ENCODE results near the gene RPL11.
"Not testable (repeated sequence)": the region's sequence is repeated elsewhere in the genome, so short reads cannot be mapped to it uniquely, and the experiment has no call there.

The RPL11 gene

GRCh38 chr1:23720256-23720995, 28.8 kb downstream of the RPL11 start:
- DNase-seq: no peak
- intact Hi-C loops (cut with DNase I): no loop called here

GRCh38 chr1:23722652-23723051, 31.0 kb downstream of the RPL11 start:
- intact Hi-C loops (cut with DNase I): no loop called here
- no peak for DNase-seq

DNA sequence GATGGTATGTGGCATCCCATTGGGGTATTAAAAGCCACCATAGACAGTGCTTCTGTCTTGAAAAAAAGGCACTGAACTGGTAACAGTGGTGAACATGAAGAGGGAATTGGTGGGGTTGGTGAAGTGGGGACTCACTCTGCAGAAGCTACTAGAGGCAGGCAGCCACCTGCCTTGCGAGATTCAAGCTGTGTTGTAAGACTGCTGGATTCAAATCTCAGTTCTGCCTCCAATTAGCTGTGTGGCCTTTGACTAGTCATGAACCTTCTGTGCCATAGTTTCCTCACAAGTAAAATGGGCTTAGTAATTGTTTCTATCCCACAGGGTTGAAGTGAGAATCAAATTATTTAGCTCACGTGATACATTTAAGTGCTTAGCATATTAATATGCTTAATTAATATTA, 35.1 kb downstream of the RPL11 start:
- intact Hi-C loops (cut with DNase I): no loop called here
- no peak for DNase-seq

- intact Hi-C loops (cut with DNase I): no loop called here
- DNase-seq: peak in 33 of 42 donors; percentile 5 to 67 (median 34)
Observed at GRCh38 chr1:23727362-23727811, 35.8 kb downstream of the RPL11 start.

DNA sequence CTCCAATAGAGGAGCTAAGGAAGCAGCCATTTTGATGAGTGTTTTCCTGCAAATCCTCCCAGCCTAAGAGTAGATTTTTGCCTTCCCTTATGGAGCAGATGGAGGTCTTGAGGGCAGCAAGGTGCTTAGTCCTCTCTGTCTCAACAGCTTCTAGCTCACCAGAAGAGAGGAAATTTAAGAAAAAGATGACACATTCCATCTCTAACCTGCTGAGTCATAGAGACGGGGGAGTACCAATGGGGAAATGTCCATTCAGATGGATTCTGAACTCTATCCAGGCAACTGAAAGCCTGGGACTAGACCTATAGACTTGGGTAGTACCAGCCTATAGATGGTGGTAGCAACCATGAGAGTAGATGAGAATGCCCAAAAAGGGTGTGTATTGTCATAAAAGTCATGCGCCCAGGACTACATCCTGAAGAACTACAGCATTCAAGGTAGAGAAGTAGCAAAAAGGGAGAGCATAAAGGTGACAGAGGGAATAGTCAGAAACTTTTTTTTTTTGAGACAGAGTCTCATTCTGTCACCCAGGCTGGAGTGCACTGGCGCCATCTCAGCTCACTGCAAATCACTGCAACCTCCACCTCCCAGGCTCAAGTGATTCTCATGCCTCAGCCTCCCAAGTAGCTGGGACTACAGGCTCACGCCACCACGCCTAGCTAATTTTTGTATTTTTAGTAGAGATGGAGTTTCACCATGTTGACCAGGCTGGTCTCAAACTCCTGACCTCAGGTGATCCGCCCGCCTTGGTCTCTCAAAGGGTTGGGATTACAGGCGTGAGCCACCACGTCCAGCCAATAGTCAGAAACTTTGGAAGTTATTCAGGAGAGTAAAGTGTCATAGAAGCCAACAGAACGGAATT, 41.0 kb downstream of the RPL11 start:
- intact Hi-C loops (cut with DNase I): no loop called here
- DNase-seq: peak in 1 of 42 donors; percentile 1

- DNase-seq: peak in 1 of 42 donors; percentile 2
- intact Hi-C loops (cut with DNase I): not testable (repeated sequence)
Observed at GRCh38 chr1:23733281-23733680, 41.7 kb downstream of the RPL11 start.

DNA sequence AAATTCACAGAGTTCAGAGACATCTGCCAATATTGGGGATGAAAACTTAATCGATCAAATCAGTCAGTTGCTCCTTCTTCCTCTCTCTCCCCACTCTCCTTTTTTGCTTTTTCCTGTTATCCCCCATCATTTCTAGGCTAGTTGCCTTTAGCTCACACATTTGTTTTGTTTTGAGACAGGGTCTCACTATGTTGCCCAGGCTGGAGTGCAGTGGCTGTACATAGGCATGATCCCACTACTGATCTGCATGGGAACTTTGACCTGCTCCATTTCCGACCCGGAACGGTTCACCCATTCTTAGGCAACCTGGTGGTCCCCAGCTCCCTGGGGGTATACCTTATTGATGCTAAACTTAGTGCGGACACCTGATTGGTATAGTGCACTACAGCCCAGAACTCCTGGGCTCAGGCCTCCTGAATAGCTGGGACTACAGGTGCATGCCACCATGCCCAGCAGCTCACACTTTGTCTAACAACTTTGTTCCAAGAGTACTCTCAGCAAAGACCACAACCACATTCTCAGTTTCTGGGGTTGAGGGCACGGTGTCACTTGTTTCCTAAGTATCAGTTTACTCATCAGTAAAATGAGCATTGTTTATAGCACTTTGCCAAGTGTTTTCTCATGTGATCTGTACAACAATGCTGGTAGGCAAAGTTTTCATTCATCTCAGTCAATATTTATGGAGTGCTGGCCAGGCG, 45.0 kb downstream of the RPL11 start:
- DNase-seq: no peak
- intact Hi-C loops (cut with DNase I): no loop called here

DNA sequence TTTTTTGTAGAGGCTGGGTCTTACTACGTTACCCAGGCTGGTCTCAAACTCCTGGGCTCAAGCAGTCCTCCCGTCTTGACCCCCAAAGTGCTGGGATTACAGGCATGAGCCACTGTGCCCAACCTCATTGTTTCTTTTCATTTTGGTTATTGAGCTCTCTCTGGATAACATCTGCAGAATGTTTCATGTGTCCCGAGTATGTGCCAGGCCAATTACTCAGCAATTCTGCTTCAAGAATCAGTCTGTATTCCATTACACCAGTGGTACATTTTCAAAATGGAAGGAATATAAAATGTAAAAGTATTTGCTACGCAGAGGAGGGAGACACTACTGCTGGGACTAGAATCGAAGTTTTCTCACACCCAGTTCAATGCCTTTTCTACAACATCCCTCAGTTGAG, 50.0 kb downstream of the RPL11 start:
- no peak for DNase-seq
- intact Hi-C loops (cut with DNase I): no loop called here

- intact Hi-C loops (cut with DNase I): no loop called here
- DNase-seq: peak in 13 of 42 donors; percentile 4 to 22 (median 10)
Observed at GRCh38 chr1:23742670-23743286, 51.2 kb downstream of the RPL11 start.

- DNase-seq: peak; percentile 31 to 90 (median 81)
- intact Hi-C loops (cut with DNase I): no loop called here
Observed at GRCh38 chr1:23743287-23744152, 51.9 kb downstream of the RPL11 start, which contains the start of gene ELOA. Gene ELOA (plus strand): TSS chr1:23743471. CDS start chr1:23743504, 33 bp downstream.

GRCh38 chr1:23745515-23745914, 53.9 kb downstream of the RPL11 start:
- intact Hi-C loops (cut with DNase I): no loop called here
- DNase-seq: no peak

Measured in head of caudate nucleus (tissue), 42 donors.